Measurements from ENCODE around the gene TRIM46.
A peak's percentile ranks its signal among the peaks of the same experiment; 100 is the strongest.
"Not testable (repeated sequence)": the region's sequence is repeated elsewhere in the genome, so short reads cannot be mapped to it uniquely, and the experiment has no call there.

Gene TRIM46

DNA sequence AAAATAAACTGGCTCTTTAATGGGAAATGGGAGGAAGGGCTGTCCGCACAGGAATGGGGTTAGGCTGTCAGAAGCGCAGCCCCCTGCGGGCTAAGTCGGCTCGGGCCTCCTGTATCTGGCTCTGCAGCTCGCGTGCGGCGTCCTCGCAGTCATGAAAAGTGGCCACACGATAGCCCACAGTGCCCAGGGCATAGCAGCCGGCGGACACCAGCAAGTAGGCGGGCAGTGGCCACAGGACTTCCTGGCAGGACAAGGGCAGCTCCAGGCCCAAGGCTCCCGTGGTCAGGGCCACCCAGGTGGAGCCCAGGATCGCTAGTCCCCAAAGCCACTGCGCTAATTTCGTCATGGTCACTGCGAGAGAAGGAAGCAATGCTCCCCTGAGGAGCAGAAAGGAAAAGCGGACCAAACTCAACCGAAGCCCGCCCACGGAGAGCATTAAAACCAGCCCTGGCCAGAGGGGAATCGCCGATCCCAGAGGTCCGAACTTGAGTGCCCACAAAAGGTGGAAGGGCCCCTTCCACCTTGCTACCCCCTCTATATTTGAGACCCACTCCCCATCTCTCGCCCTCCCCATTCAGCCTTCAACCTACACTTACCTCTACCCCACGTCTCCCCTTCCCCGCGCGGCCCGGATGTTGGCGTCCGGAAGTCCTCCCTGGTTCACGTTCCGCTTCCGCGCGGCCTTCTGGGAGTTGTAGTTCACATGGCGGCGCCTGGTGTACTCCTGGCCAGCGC is 33.6 kb upstream of the TRIM46 start, which contains the start of gene DPM3:
Gene DPM3, minus strand, starts transcription at position 637 of the 735 bp plus-strand sequence. Its CDS starts 291 bp downstream, at position 346.
- DNase-seq (ENCODE audit: low spot score) = peak; percentile 97

DNA sequence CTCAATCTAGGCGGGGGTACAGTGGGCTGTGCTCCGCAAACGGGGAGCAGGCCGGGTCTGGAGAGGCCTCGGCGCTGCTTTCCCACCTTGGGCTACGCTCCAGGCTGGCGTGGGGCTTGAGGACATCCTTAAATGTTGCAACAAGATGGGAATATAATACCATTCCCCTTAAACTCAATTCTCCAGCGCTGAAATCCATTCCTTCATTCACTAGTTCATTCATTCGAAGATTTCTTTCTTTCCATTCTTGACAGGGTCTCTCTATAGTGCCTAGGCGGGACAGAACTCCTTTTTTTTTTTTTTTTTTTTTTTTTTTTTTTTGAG is 33.1 kb upstream of the TRIM46 start:
- no peak for DNase-seq (ENCODE audit: low spot score)

DNA sequence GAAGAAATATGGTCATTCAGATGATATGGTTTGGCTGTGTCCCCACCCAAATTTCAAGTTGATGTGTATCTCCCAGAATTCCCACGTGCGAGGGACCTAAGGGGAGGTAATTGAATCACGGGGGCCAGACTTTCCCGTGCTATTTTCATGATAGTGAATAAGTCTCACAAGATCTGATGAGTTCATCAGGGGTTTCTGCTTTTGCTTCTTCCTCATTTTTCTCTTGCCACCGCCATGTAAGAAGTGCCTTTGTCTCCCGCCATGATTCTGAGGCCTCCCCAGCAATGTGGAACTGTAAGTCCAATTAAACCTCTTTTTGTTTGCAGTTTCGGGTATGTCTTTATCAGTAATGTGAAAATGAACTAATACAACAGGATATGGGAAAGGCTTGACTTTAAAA is 31.9 kb upstream of the TRIM46 start:
- no peak for DNase-seq (ENCODE audit: low spot score)

DNA sequence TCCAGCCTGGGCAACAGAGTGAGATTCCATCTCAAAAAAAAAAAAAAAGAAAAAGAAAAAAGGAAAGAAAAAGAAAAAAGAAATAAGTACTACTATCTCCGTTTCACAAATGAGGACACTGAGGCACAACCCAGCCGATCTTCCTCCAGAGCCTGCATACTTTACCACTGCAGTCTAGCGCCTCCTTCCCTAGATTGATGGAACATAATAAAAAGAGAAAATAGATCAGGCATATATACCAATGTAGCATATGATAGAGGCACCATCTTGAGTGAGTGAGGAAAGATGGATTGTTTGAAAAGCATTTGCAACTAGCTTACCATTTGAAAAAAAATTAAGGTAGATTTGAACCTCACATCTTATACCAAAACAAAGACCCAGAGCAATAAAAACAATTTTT is 28.2 kb upstream of the TRIM46 start:
- no peak for DNase-seq (ENCODE audit: low spot score)

DNA sequence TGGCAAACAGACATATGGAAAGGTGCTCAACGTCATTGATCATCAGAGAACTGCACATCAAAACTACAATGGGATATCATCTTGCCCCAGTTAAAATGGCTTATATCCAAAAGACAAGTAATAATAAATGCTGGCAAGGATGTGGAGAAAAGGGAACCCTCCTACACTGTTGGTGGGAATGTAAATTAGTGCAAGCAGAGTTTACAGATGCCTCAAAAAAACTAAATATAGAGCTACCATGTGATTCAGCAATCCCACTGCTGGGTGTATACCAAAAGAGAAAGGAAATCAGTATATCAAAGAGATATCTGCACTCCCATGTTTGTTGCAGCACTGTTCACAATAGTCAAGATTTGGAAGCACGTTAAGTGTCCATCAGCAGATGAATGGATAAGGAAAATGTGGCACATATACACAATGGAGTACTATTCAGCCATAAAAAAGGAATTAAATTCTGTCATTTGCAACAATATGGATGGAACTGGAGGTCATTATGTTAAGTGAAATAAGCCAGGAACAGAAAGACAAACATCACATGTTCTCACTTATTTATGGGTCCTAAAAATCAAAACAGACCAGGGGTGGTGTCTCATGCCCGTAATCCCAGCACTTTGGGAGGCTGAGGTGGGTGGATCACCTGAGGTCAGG is 17.5 kb upstream of the TRIM46 start:
- DNase-seq (ENCODE audit: low spot score) = not testable (repeated sequence)

DNA sequence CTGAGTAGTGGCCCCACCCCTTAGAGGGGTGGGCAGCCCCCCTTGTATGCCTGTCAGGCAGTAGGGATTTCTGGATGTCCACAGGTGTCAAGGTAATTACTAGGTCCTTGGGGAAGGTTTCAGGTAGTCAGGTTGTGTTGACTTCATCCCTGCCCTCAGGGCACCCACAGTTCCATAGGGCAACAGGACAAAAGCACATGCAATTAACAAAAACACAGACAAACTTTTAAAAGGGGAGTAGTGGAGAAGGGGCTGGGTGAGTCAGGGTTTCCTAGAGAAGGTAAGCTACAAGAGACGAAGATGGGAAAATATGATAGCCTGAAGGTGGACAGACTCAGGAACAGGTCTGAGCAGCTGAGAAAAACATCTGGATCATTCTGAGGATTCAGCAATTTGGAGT is 14.7 kb upstream of the TRIM46 start:
- DNase-seq (ENCODE audit: low spot score) = no peak

DNA sequence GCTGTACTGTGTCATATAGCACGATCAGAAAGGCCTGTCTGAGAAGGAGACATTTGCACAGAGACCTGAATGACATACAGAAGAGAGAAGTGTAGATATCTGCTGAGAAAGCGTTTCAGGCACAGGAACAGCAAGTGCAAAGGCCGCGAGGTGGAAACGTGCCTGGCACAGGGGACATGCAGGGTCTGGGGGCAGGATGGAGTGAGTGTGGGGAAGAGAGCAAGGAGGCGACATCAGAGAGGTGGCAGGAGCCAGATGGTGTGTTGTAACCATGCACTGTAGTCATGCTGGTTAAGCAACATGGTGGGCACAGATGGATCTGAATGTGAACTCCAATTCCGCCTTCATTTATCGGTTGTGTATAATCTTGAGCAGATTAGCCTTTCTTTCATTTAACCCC is 13.5 kb upstream of the TRIM46 start:
- DNase-seq (ENCODE audit: low spot score) = no peak

DNA sequence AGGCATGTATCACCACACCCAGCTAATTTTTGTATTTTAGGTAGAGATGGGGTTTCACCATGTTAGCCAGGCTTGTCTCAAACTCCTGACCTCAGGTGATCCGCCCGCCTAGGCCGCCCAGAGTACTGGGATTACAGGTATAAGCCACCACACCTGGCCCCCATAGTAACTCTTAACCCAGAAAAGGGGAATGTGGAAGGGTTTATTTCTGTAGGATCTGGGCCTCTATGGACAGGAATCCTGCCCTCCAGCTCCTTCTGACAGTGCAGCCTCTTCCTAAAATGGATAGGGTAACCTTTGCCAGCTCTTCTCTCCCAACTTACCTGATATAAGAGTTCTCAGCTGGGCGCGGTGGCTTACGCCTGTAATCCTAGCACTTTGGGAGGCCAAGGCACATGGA is 11.0 kb upstream of the TRIM46 start:
- not testable (repeated sequence) for DNase-seq (ENCODE audit: low spot score)

DNA sequence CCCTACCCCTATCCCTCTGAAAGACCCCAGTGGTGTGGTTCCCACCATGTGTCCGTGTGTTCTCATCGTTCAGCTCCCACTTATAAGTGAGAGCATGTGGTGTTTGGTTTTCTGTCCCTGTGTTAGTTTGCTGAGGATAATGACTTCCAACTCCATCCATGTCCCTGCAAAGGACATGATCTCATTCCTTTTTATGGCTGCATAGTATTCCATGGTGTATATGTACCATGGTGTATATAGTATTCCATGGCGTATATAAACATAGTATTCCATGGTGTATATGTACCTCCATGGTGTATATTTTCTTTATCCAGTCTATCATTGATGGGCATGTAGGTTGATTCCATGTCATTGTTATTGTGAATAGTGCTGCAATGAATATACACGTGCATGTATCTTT is 9.9 kb upstream of the TRIM46 start:
- DNase-seq (ENCODE audit: low spot score) = not testable (repeated sequence)

DNA sequence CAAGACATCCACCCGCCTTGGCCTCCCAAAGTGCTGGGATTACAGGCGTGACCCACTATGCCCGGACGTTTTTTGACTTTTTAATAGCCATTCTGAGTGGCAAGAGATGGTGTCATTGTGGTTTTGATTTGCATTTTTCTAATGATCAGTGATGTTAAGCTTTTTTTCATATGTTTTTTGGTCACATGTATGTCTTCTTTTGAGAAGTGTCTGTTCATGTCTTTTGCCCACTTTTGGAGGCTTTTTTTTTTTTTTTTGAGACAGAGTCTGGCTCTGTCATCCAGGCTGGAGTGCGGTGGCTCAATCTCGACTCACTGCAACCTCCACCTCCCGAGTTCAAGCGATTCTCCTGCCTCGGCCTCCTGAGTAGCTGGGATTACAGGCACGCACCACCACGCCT is 9.0 kb upstream of the TRIM46 start:
- peak; percentile 36 for DNase-seq (ENCODE audit: low spot score)

DNA sequence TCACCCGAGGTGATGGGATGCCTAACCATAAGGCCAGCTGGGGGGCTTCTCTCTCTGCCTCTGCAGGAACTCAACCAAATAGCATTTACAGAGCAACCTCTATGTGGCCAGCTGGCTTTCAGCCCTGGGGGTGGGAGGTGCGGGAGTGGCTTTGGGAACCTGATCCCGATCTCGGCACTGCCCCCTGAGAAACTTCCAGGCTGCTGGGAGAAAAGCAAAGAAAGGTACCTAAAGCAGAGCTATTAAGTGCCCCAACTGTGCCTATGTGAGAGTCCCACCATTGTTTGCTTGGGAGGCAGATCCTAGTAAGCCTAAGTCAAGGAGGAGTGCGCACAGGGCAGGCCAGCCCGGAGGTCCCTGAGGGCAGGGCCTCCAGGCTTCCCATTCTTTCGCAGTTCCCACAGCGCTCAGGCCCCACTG is 7.6 kb upstream of the TRIM46 start:
- no peak for DNase-seq (ENCODE audit: low spot score)

DNA sequence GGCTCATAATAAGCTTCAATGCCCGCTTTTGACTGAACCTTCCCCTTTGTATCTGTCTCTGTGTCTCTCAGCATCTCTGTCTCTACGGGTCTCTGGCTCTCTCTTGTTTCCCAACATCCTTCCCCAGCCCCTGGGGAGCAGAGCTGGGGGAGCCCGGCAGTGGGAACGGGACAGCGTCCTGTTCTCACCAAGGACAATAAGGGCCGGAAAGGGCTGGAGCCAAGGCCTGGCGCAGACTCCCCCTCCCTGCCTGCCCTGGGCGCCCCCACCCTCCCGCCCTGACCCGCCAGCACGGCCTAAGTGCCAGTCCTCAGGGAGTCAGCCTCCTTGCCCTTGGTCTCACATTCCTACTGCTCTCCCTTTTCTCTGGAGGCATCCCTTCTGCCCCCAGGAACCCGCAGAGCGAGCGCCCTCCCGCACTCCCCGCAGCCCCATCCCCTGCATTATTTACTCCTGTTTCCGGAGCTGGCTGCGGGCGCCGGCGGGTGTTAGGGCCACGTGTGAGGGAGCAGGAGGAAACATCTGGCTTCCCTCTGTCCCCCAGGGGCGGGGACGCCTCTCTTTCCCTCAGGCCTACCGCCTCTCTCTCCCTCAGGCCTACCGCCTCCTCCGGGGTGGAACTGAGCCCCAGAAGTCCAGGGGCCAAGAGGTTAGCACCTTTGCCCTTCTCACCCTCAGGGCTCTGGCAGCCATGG is 7.0 kb upstream of the TRIM46 start:
- DNase-seq (ENCODE audit: low spot score) = peak; percentile 84

DNA sequence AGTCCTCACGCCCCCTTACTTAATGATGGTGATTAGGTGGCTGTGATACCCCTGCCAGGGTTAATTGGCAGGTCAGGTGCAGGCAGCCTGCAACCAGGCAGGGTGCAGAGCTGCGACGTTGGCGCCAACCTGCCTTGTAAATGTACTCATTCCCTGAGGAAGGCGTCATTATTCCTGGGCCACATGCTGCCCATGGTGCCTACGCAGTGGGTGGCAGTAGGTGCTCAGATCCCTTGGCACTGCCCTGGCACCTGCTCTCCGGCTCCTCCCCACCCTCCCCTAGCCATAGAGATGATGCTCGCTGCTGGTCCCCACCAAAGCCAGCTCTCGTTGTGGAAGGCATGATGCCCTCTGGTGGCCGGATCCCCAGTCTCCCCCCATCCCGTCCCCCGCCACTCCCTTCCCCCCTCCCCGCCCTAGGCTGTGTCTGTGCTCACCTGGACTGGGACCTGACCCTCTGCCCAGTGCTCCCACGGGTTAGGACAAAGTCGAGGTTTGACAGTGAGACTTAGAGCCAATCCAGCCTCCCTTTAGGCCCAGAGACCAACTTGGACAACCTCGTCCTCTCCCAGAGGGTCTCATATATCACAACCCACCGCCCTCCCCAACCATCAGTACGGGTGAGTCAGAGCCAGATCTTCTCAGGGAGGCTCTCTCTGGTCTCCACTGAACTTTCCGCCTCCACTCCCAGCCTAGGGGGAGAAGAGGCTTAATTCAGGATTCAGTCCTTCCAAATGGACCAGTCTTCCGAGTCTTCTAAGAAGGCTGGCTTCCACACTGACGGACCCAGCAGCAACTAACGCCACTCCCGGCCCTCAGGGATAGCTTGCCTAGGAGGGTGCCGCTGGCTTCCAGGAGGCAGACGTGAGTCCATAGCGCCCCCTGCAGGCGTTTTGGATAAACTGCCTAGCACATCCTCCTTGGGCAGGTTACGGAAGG is 6.2 kb upstream of the TRIM46 start:
- peak; percentile 96 for DNase-seq (ENCODE audit: low spot score)

DNA sequence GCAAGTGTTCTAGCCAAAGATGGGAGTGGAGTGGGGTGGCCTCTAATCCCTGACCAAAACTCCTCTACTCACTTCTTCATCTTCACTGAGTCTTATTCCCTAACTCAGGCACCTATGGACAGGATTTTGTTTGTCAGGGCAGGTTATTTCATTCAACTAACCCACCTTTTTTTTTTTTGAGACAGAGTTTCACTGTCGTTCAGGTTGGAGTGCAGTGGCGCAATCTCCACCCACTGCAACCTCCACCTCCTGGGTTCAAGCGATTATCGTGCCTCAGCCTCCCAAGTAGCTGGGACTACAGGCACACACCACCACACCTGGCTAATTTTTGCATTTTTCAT is 5.6 kb upstream of the TRIM46 start:
- DNase-seq (ENCODE audit: low spot score) = not testable (repeated sequence)

DNA sequence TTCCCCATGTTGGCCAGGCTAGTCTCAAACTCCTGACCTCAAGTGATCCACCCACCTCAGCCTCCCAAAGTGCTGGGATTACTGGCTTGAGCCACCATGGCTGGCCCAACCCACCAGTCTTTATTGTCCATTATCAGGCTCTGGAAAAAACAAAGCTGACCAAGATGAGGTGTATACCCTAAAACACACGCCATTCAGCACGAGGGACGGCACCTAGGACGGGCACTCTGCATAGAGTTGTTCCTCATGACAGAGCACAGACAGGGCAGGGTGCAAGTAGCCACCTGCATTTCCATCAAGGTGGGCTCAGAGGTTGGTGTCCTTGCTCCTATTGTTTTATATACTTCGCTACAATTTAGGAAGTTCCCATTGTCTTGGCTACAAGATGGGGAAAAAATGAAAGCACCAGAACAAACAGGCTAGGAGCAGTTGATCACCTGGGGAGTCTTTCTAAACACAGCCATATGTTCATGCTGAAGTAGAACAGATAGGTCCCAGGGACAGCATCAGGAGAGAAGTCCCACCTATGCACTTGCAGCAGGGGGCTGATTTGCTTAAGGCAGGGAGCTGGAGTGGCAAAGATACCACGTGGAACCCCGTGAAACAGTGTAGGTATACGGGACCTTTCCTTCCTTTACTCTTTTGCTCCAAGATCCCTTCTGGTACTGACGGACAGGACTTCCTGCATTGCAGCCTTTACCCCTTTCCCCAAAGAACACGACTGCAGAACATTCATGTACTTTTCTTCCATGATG is 5.0 kb upstream of the TRIM46 start:
- no peak for DNase-seq (ENCODE audit: low spot score)

DNA sequence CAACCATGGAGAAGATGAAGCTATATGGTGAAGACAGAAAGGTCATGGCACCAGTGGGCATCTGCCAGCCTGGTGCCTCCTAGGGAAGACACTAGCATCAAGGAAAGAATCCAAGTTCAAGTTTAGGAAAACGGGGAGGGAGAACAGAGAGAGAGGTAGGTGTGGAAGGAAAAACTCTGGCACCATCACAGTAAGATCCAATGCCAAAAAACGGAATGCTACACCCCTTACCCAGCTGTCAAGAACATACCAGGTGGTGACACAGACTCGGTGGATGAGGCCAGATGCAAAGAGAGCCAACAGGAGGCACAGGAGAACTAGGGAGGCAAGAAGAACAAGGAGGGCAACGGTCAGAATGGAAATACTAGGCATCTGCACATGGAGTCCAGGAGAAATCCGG is 4.1 kb upstream of the TRIM46 start:
- DNase-seq (ENCODE audit: low spot score) = no peak

DNA sequence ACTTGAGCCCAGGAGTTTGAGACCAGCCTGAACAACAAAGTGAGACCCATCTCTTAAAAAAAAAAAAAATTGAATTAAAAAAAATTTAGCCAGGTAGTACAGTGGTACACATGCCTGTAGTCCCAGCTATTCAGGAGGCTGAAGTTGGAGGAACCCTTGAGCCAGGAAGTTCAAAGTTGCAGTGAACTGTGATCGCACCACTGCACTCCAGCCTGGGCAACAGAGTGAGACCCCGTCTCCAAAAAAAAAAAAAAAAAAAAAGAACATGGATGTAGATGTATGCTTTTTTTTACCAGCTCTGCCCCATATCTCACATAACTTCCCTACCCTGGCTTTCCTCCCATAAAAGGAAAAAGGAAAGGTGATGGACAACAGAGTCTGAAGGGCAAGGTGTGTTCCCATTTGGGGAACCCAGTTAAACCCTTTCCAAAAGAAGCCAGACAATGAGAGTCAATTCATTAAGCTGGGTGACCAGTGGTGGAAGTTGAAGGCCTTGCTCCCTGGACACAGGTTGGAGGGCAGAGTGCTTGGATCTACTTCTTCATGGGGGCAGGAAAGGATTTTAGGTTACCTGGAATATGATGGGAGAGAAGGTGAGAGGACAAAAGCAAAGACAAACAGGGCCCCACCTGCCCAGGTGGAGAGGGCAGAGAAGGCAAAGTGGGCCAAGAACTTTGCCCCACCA is 3.4 kb upstream of the TRIM46 start:
- DNase-seq (ENCODE audit: low spot score) = no peak

DNA sequence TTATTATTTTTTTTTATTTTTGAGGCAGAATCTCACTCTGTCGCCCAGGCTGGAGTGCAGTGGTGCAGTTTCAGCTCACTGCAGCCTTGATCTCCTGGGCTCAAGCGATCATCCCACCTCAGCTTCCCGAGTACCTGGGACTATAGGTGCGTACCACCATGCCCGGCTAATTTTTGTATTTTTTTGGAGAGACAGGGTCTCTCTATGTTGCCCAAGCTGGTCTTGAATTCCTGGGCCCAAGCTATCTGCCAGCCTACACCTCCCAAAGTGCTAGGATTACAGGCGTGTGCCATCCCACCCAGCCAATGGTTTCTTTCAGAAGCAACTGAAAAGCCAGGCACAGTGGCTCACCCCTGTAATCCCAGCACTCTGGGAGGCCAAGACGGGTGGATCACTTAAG is 2.8 kb upstream of the TRIM46 start:
- DNase-seq (ENCODE audit: low spot score) = no peak

DNA sequence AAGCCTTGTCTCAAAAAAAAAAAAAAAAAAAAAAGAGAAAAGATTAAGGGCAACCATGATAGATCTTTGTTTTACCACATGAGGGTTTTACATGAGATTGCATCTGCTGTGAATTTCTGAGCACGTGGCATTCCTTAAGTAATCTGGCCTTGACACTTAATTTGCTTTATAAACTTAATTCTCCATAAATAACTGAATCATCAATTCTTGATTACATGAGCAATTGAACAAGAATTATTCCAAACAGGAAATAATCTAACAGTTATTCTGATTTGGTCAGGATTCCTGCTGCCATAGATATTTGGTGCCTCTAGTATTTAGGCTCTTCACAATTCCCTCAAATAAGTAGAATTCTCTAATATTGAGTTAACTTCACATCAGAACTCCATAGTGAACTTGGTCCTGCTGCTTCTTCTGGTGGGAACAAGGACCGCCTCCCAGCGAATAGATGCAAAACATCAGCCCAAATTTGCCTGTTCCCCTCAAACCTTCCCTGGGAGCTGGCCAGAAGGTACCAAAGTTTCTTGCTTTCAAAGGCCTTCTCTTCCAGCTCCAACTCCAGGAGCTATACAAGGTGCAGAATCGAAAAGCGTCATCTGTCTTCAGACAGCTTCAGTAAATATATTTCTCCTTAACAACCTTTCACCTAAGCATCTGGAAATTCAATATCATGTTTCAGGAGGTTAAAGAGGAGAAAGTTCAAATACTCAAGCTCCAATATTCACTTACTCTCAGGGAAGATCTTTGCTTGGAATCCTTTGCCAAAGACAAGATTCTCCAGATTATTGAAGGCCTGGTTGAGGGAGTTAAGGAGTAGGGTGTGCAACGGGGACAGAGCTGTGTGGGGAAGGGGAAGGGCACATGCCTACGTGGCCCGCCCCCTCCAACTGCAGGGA is 1.6 kb upstream of the TRIM46 start:
- DNase-seq (ENCODE audit: low spot score) = no peak

Measured in NAMALWA (cell line).